Measurements from ENCODE around the gene HSPB8. TPM values are rescaled to one million over a fixed set of nuclear protein-coding genes. Genes with fewer than 3 reads are reported as not detected.

Gene HSPB8
- total and polyA plus RNA-seq, 2 of the 4 experiments (the other 2 are of a cell fraction) = 12.9 to 25.8 TPM

- H2AK5ac ChIP-seq (ENCODE audit: low read depth, low read length) = no peak overlapping the region
- in situ Hi-C loops (cut with MboI; ENCODE audit: low sequenced_read_pairs) = no loop called here
- H3K27ac ChIP-seq (ENCODE audit: insufficient read depth, low read length) = no peak overlapping the region
- no peak overlapping the region for H2BK15ac ChIP-seq (ENCODE audit: low read depth, low read length)
- dilution Hi-C loops (cut with HindIII; ENCODE audit: low sequenced_read_pairs, unreplicated experiment) = no loop called here
- no CpG with 5 or more reads among the region's 11 CpGs for WGBS, 2 experiments (ENCODE audit: extremely low coverage in 2 of 2, insufficient read length in 1 of 2)
- H3K27me3 ChIP-seq (ENCODE audit: control insufficient read depth, insufficient read depth, low read length) = no peaks in the 10 kb centered on the region
- TF ChIP-seq MAZ (IDR thresholded peaks at IDR 0.05; ENCODE audit: borderline replicate concordance, low read depth, low read length) = no peak
- H3K4me2 ChIP-seq (ENCODE audit: low read depth, low read length) = no peak overlapping the region
- H3K79me1 ChIP-seq (ENCODE audit: low read depth in 1 of 2, low read length in 2 of 2) = no peaks in the 10 kb centered on the region
- BruUV-seq (replicated peaks) = no TSS peak
- H2AFZ ChIP-seq (replicated peaks; ENCODE audit: low read length, poor library complexity) = no peak overlapping the region
- no peak overlapping the region for H2BK5ac ChIP-seq (ENCODE audit: low read depth, low read length, poor library complexity, severe bottlenecking)
- H2BK20ac ChIP-seq (ENCODE audit: low read depth, low read length) = no peak overlapping the region
- H3K4me1 ChIP-seq (ENCODE audit: control insufficient read depth, insufficient read depth, low read length) = no peaks in the 10 kb centered on the region
- no peak overlapping the region for H2AK9ac ChIP-seq (replicated peaks; ENCODE audit: low read depth, low read length, poor library complexity)
- ChIA-PET POLR2A (ENCODE audit: unreplicated experiment) (no interaction called here), CTCF (no interaction called here)
- H4K8ac ChIP-seq (ENCODE audit: low read depth in 2 of 2, low read length in 2 of 2) = no peak overlapping the region
- intact Hi-C loops (cut with micrococcal nuclease) = no loop called here
- H3K23ac ChIP-seq (ENCODE audit: low read depth, low read length) = no peak overlapping the region
- H4K91ac ChIP-seq (ENCODE audit: insufficient read depth, low read depth, low read length) = no peak overlapping the region
- H3K4me3 ChIP-seq (ENCODE audit: insufficient read depth, low read depth, low read length) = no peak overlapping the region
- no peak for DNase-seq
- no peaks in the 10 kb centered on the region for H3K9me1 ChIP-seq (ENCODE audit: insufficient read depth, low read length)
- H3K56ac ChIP-seq (ENCODE audit: extremely low read depth, insufficient read depth, low read length) = no peak overlapping the region
- no peaks in the 10 kb centered on the region for H4K20me1 ChIP-seq (ENCODE audit: insufficient read depth, low read length)
- H3K36me3 ChIP-seq (ENCODE audit: control insufficient read depth, insufficient read depth, low read length) = no peaks in the 10 kb centered on the region
- no peak overlapping the region for H3K14ac ChIP-seq (replicated peaks; ENCODE audit: low read depth, low read length)
- no peak overlapping the region for H3K9ac ChIP-seq (ENCODE audit: low read depth, low read length)
- no peak for ATAC-seq (ENCODE audit: low read depth)
- no peak overlapping the region for H3K4ac ChIP-seq (ENCODE audit: low read depth, low read length)
- H4K5ac ChIP-seq (ENCODE audit: low read depth, low read length) = no peak overlapping the region
- H3K18ac ChIP-seq (ENCODE audit: low read depth, low read length) = no peak overlapping the region
- no peak overlapping the region for H2BK120ac ChIP-seq (ENCODE audit: low read depth, low read length)
- H3K9me3 ChIP-seq (ENCODE audit: control insufficient read depth, insufficient read depth, low read length) = 0 out of 2 replicates have a peak, but pooled peaks cover 2% of the 10 kb centered on the region
Measured at GRCh38 chr12:119154435-119154818, 24.3 kb upstream of the HSPB8 start.

All from IMR-90 (cell line).